ENCODE results near the gene SLC16A4.
A peak's percentile ranks its signal among the peaks of the same experiment; 100 is the strongest.
"Not testable (repeated sequence)": the region's sequence is repeated elsewhere in the genome, so short reads cannot be mapped to it uniquely, and the experiment has no call there.

Gene SLC16A4

DNA sequence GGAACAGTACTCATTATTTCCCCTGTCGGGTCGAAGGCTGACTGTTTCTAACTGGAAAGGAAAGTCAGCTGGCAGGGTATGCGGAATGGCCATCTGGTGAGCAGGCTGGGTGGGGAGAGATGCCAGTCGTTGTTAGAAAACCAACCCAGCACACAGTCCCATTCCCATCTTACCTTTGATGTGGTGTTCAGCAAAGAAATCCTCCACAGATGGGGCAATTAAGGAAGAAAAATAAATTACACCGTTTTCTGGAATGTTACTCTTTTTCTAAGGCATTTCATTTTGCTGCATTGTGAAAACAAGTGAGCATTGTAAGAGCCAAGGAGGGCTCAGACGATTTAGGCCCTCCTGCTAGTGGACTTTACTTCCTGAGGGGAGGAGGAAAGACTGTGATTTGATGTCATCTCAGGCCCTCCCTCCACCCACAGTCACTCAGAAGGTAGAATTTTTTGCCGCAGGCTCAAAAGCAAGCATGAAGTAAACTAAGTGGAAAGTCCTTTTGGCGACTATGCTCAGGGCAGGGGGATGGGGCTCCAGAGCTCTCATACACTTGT is at the start of gene SLC16A4:
TSS of gene SLC16A4 (minus strand) at position 335 of the 554 bp plus-strand sequence. CDS start 1,703 bp downstream, outside the sequence.
- no peak for DNase-seq (ENCODE audit: low spot score)

GRCh38 chr1:110439873-110440272 is 49.0 kb upstream of the SLC16A4 start:
- not testable (repeated sequence) for DNase-seq (ENCODE audit: low spot score)

- DNase-seq (ENCODE audit: low spot score): no peak
Measured at GRCh38 chr1:110438893-110439292, 48.1 kb upstream of the SLC16A4 start.

GRCh38 chr1:110437645-110438299 is 46.9 kb upstream of the SLC16A4 start:
- not testable (repeated sequence) for DNase-seq (ENCODE audit: low spot score)

- no peak for DNase-seq (ENCODE audit: low spot score)
Measured at GRCh38 chr1:110436635-110437034, 45.8 kb upstream of the SLC16A4 start.

GRCh38 chr1:110434946-110435345 is 44.1 kb upstream of the SLC16A4 start:
- no peak for DNase-seq (ENCODE audit: low spot score)

GRCh38 chr1:110433803-110434202 is 43.0 kb upstream of the SLC16A4 start:
- peak; percentile 73 for DNase-seq (ENCODE audit: low spot score)

DNA sequence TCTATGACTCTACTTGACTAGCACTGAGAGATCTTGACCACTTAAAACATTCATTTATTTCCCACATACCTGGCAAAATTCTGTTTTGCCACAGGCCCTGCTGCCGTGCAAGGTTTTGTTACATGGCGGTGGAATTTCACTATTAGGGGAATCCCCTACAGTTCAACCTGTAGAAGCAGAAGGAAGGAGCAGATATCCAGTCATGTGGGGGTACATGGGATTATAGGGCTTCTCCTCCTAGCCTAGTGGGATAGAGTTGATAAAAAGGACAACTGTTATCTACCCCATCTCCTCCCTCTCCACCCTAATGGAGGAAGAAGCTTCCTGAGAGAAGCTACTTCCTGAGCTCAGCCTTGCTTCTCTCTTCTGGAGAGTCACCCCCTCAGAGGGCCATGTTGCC is 42.4 kb upstream of the SLC16A4 start:
- DNase-seq (ENCODE audit: low spot score): no peak

- DNase-seq (ENCODE audit: low spot score): no peak
Measured at GRCh38 chr1:110430901-110431300, 40.1 kb upstream of the SLC16A4 start.

- DNase-seq (ENCODE audit: low spot score): no peak
Measured at GRCh38 chr1:110430366-110430765, 39.5 kb upstream of the SLC16A4 start.

DNA sequence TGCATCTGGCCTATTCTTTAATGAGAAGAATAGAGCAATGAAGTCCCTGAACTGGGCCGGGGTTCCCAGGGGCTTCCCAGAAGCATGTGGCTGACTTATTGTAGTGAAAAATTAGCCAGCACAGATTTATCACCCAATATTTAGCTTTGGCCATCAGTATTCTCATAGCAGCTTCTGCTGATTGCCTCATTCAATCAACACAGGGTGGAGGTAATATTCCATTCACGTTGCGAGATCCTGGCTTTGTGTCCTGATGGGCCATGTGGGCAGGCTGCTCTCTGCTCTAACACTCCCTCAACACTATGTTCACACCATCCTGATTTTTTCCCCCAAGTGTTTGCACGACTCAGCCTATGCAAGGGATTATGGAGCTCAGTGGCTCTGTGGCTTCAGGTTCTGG is 38.1 kb upstream of the SLC16A4 start:
- DNase-seq (ENCODE audit: low spot score): no peak

DNA sequence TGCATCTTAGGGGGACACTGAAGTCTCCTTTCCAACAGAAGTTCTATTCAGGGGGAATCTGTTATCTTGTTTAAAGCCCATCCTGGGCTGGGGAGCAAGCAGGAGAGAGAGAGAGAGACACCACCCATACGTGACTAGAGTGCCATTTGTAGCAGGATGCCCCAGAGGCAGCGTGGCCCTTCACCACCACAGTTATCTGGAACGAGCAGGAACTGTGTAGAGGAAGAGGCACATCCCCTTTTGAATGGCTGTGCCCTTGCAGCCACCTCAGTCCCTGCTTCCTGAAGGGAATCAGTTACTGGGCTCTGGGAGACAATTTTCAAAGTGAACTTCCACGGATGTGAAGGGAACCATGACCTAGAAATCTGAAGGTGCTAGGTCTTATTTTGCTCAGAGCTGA is 36.0 kb upstream of the SLC16A4 start:
- DNase-seq (ENCODE audit: low spot score): no peak

DNA sequence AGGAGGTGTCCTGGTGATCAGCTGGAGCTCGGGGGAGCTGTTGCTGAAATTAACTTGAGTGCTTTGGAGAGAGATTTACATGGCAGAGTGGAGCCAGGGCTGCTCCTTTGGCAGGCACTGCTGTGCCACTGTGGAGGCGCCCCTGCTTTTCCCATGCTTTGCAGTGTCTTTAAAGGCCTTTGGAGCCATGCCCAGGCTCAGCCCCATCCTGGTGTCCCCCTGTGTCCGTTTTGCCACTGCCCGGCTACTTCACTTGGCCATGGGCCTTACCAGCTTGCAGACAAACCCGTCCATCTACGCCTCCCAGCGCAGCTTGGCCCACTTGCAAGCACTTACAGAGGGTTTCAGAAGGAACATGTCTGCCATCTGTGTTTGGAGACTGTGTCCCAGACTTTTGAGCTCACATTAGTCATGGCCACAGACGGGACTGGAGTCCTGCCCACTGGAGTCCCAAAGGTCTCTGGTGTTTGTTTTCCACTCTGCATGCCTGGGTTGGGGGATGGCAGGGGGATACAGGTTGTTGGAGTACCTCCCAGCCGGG is 34.9 kb upstream of the SLC16A4 start:
- no peak for DNase-seq (ENCODE audit: low spot score)

- no peak for DNase-seq (ENCODE audit: low spot score)
Measured at GRCh38 chr1:110424699-110425611, 34.1 kb upstream of the SLC16A4 start.

DNA sequence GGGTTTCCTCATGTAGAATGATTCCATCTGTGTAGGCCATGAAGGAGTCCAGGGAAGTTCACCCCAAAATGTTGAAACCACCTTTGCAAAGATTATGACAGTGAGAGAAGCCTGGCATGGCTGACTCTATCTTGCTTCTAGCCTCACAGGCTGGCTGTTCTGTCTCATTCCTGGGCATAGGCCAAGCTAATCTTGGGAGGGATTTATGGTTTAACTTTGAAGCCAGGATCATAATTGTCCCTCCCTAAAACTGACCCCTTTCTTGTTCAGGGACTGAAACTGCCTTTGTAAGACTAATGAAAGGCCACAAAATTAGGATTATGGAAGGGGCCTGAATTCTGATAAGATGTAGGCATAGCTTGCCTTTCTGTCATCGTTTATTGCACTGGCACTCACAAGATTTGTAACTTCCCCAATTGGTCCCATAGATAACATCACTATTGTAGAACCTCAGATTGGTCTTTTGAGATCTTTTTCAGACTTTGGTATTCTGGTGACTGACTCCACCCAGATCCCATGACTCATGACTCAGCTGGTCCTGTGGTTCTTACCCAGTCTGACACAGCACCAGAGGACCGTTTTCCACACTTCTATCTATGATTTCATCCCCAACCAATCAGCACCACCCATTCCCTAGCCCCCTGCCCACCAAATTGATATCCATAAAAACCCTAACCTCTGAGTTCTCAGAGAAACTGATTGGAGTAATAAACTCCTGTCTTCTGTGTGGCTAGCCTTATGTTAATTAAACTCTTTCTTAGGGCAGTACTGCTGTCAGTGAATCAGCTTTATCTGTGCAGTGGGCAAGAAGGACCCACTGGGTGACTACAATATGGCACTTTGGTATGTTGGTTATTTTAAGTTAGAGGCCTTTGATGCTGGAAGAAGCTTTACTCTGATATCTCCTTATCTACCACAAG is 30.3 kb upstream of the SLC16A4 start:
- no peak for DNase-seq (ENCODE audit: low spot score)

GRCh38 chr1:110420023-110420662 is 29.3 kb upstream of the SLC16A4 start:
- DNase-seq (ENCODE audit: low spot score): no peak

DNA sequence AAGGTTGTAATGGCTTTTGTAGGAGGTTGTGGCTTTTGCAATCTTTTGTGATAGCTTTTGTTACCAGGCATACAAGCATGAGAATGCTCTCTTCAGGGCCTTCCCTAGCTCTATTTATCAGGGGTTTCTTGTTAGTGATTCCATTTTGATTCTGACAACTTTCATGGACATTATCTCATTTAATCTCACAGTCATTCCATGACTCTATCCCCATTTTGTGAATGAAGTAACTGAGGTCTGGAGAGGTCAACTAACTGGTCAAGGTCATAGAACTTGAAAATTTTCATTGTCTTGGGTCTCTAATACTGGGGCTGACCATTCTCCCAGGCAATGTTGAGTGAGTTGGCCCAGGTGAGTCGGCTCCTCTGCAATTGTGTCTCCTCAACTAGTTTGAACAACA is 27.9 kb upstream of the SLC16A4 start:
- no peak for DNase-seq (ENCODE audit: low spot score)

GRCh38 chr1:110413045-110413444 is 22.2 kb upstream of the SLC16A4 start:
- not testable (repeated sequence) for DNase-seq (ENCODE audit: low spot score)

GRCh38 chr1:110412576-110412975 is 21.8 kb upstream of the SLC16A4 start:
- peak; percentile 59 for DNase-seq (ENCODE audit: low spot score)

DNA sequence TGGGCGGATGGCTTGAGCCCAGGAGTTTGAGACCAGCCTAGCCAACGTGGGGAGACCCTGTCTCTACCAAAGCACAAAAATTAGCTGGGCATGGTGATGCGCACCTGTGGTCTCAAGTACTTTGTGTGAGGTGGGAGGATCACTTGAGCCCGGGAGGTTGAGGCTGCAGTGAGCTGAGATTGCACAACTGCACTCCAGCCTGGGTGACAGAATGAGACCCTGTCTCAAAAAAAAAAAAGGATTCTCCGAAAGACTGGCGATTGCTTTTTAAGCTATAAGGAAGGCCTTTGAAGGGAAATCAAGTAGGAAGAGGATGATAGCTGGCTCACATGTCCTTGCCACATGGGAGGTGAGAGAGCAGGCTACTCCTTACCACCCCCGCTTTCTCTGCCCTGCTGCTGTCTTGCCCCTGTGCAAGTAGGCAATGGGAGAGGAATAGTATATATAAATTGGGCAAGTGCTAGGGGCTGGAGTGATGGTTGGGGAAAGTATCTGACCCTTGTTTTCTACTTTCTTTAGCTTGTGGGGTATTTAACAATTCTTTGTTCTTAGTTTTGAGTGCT is 20.4 kb upstream of the SLC16A4 start:
- no peak for DNase-seq (ENCODE audit: low spot score)

DNA sequence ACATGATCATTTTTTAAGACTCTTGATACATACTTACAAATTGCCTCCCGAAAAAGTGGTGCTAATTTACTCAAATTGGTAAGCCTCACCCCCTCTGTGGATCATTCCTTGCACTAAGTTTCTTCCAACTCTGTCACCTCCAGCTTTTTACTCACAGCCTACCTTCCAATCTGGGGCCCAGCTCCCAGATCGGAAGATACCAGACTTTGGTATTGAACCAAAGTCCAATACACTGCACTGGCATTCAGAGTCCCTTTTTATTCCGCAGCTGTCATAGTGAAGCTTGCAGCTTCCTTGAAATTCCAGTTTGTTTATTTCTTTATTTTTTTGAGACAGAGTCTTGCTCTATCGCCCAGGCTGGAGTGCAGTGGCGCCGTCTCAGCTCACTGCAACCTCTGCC is 18.5 kb upstream of the SLC16A4 start:
- no peak for DNase-seq (ENCODE audit: low spot score)
